AG09309 (cell line): ENCODE measurements around the gene WASF2.

ENCODE experiments used
- DNase-seq: peaks from one replicate; pipeline ENCODE4 v3.0.0-alpha.2; 2010; ENCODE audit warnings: low read depth
- H3K4me3 ChIP-seq: 2 replicates; pipeline ENCODE4 v1.5.1; 2011; ENCODE audit warnings: mild to moderate bottlenecking, low read depth, low read length, moderate library complexity; ENCODE audit not compliant: control insufficient read depth
- CTCF ChIP-seq: IDR thresholded peaks from 2 replicates; pipeline ENCODE4 v1.5.1; 2011; ENCODE audit warnings: mild to moderate bottlenecking, low read depth, low read length, inconsistent platforms; ENCODE audit not compliant: insufficient read depth, control insufficient read depth; ENCODE audit errors: missing control alignments

The WASF2 gene

GRCh38 chr1:27492796-27493195, 2.8 kb upstream of the WASF2 start:
- no peak for DNase-seq
- no peak for TF ChIP-seq CTCF
- H3K4me3 ChIP-seq: no peak overlapping the region

GRCh38 chr1:27491748-27492700, 2.1 kb upstream of the WASF2 start:
- no peak for TF ChIP-seq CTCF
- no peak overlapping the region for H3K4me3 ChIP-seq
- no peak for DNase-seq

DNA sequence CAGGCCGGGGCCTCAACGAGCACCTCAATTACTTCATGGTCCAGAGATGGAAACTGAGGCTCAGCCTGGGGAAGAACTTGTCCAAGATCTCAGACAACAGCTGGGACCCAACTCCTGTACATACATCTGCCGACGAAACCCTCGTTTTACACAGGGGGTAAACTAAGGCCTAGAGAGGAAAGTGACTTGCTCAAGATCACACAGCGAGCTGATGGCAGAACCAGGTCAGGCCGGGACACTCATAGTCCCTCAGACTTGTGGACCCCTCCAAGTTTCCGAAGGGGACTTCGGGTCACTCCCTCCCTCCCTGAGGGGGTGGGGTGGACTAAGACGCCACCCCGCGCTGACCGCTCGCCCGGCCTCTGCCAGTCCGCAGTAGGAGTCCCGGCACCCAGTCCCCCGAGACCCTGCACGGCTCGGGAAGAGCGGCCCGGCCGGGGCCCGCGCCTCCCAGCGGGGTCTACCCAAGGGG, 430 bp downstream of the WASF2 start:
- TF ChIP-seq CTCF: no peak
- peak overlapping the region; percentile 98 for H3K4me3 ChIP-seq
- no peak for DNase-seq

DNA sequence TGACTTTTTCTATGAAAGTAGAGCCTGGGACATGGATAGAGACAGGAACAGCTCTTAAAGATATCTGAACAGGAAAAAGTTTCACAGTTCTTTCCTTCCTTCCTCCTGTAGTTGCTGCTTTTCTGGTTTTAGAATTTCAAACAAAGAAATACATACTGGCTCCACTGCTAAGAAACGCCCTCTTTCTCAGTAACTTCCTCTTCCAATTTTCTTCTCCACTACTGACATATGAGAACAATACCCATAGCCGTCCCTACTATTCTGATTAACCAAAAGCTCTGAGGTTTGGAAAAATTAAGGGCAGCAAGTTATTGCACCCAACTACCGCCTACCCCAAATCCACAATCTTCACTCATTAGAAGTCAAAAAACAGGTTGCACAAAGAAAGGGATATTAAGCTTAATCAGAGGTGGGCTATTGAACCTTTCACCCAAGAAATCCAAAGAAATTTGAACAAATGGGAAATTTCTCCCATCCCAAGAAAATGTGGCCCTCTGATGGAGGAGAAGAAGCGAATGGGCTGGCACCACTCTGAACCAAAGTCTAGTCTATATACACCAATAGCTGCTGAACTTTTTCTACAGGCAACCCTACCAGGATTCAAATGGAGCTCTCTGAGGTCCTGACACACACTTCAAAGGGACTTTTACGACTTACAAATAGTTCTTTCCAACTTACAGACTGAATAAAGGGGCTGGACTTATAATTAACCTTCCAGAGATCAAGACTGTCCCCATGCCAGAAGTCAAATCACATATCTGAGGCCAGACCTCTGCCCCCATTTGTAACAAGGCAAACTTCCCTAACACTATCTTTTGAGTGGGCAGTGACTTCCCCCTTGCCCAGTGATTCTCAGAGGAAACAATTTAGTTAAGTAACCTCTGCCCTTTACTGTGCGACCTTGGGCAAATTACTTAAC, 1.7 kb downstream of the WASF2 start:
- H3K4me3 ChIP-seq: peak overlapping the region; percentile 98
- no peak for TF ChIP-seq CTCF
- no peak for DNase-seq

- no peak overlapping the region for H3K4me3 ChIP-seq
- no peak for DNase-seq
- no peak for TF ChIP-seq CTCF
Measured at GRCh38 chr1:27485363-27485762, 4.6 kb downstream of the WASF2 start.

- TF ChIP-seq CTCF: no peak
- H3K4me3 ChIP-seq: no peak overlapping the region
- DNase-seq: no peak
Measured at GRCh38 chr1:27483659-27484058, 6.3 kb downstream of the WASF2 start.
